Kidney epithelial cell (primary cell): ENCODE measurements around the gene ALPK1. TPM values are rescaled to one million over a fixed set of nuclear protein-coding genes. Genes with fewer than 3 reads are reported as not detected.

Source experiments
- DNase-seq: peaks from one replicate; pipeline ENCODE4 v3.0.0-alpha.2; 2010; ENCODE audit warnings: low read depth
- H3K27me3 ChIP-seq: 2 replicates; pipeline ENCODE4 v1.6.0; 2011; ENCODE audit warnings: low read length; ENCODE audit not compliant: control insufficient read depth, insufficient read depth
- H3K36me3 ChIP-seq: 2 replicates; pipeline ENCODE4 v1.5.1; 2011; ENCODE audit warnings: low read length; ENCODE audit not compliant: control insufficient read depth, insufficient read depth
- H3K4me3 ChIP-seq: 2 replicates; pipeline ENCODE4 v1.5.1; 2011; ENCODE audit warnings: low read depth, mild to moderate bottlenecking, control low read depth, low read length
- CTCF ChIP-seq: IDR thresholded peaks from 2 replicates; pipeline ENCODE4 v1.5.1; 2011; ENCODE audit warnings: mild to moderate bottlenecking, moderate library complexity, low read length, control low read depth, inconsistent platforms; ENCODE audit not compliant: insufficient read depth, poor library complexity, severe bottlenecking
- total RNA-seq: library from RNA; depleted of rRNA; stranded (reverse); fragments of >200 nt; gene quantifications from 2 replicates; pipeline ENCODE4 v1.2.3, GENCODE V29; 2015

The ALPK1 gene
- total RNA-seq, 1 donor from 2014 or later, result 12.5 TPM

GRCh38 chr4:112321776-112322684 is 24.9 kb downstream of the ALPK1 start:
- no peak for DNase-seq
- TF ChIP-seq CTCF, result peak; percentile 87
- no peaks in the 10 kb centered on the region for H3K36me3 ChIP-seq
- no peak overlapping the region for H3K4me3 ChIP-seq
- no peaks in the 10 kb centered on the region for H3K27me3 ChIP-seq

GRCh38 chr4:112322866-112323265 is 25.7 kb downstream of the ALPK1 start:
- Histone ChIP-seq H3K27me3 (no peaks in the 10 kb centered on the region), H3K4me3 (no peak overlapping the region), H3K36me3 (no peaks in the 10 kb centered on the region)
- TF ChIP-seq CTCF, result no peak
- DNase-seq, result no peak

GRCh38 chr4:112325530-112325929 is 28.4 kb downstream of the ALPK1 start:
- no peak for TF ChIP-seq CTCF
- Histone ChIP-seq H3K36me3 (no peaks in the 10 kb centered on the region), H3K4me3 (no peak overlapping the region), H3K27me3 (no peaks in the 10 kb centered on the region)
- DNase-seq, result no peak

- TF ChIP-seq CTCF, result peak; percentile 46
Observed at GRCh38 chr4:112327965-112328733, 31.0 kb downstream of the ALPK1 start.

GRCh38 chr4:112328734-112329130 is 31.6 kb downstream of the ALPK1 start:
- no peak for DNase-seq
- no peaks in the 10 kb centered on the region for H3K36me3 ChIP-seq
- TF ChIP-seq CTCF, result no peak
- no peaks in the 10 kb centered on the region for H3K27me3 ChIP-seq
- H3K4me3 ChIP-seq, result no peak overlapping the region

More at GRCh38 chr4:112327965-112328733, 31.0 kb downstream of the ALPK1 start:
- Histone ChIP-seq H3K27me3 (no peaks in the 10 kb centered on the region), H3K4me3 (no peak overlapping the region), H3K36me3 (no peaks in the 10 kb centered on the region)
- DNase-seq, result peak; percentile 14
